Tibial nerve (tissue), 4 donors: ENCODE results near the gene MED15. TPM values are rescaled to one million over a fixed set of nuclear protein-coding genes. Genes with fewer than 3 reads are reported as not detected.

Source experiments
- DNase-seq, 2 donors: peaks; one replicate each; pipeline ENCODE4 v3.0.0-alpha.2; 2019; ENCODE audit warnings: low spot score in 2 of 2
- H3K27ac ChIP-seq, 4 donors: fragments of 200-600 bp; sonication (generic) in 3 of 4; one replicate each; pipeline ENCODE4 v1.5.1; 2017 to 2019; ENCODE audit warnings: mild to moderate bottlenecking in 1 of 4
- H3K27me3 ChIP-seq, 2 donors: fragments of 200-600 bp; sonication (generic) in 1 of 2; one replicate each; pipeline versions ENCODE4 v1.5.1 to v1.6.0; 2017 to 2019
- H3K36me3 ChIP-seq, 3 donors: fragments of 200-600 bp; sonication (generic); one replicate each; pipeline ENCODE4 v1.5.1; 2018 to 2019
- H3K4me1 ChIP-seq, 4 donors: fragments of 200-600 bp; sonication (generic) in 3 of 4; one replicate each; pipeline ENCODE4 v1.5.1; 2017 to 2019
- H3K4me3 ChIP-seq, 4 donors: fragments of 200-600 bp; sonication (generic) in 3 of 4; one replicate each; pipeline ENCODE4 v1.5.1; 2017 to 2019; ENCODE audit warnings: mild to moderate bottlenecking in 1 of 4, moderate library complexity in 1 of 4
- H3K9me3 ChIP-seq, 4 donors: fragments of 200-600 bp; sonication (generic) in 3 of 4; one replicate each; pipeline ENCODE4 v1.5.1; 2017 to 2019
- EP300 ChIP-seq, 2 donors: sonication (generic); formaldehyde crosslinking; IDR thresholded peaks; one replicate each; pipeline ENCODE4 v1.6.1; 2017; ENCODE audit warnings: antibody characterized with exemption in 2 of 2, mild to moderate bottlenecking in 1 of 2
- POLR2A ChIP-seq, 2 donors: fragments of 450-650 bp; IDR thresholded peaks; one replicate each; pipeline ENCODE4 v1.6.1; 2017; ENCODE audit warnings: antibody characterized with exemption in 2 of 2, mild to moderate bottlenecking in 2 of 2, moderate library complexity in 2 of 2
- WGBS, 2 donors: methylation state at CpG; one replicate each; pipeline ENCODE4 v1.1.5; 2018; 5-methylcytosine and 5-hydroxymethylcytosine counted together
- total RNA-seq, 4 donors: library from RNA; depleted of rRNA; stranded (reverse); fragments of >200 nt; gene quantifications; one replicate each; pipeline ENCODE4 v1.1.0, GENCODE V29; 2016
- TF ChIP-seq, protein P1 (sequence below), 5 experiments: fragments of 200-600 bp in 3 of 5; fragments of 450-650 bp in 2 of 5; sonication (generic) in 3 of 5; IDR thresholded peaks; one replicate each; pipeline ENCODE4 v1.5.1; 2016 to 2019; ENCODE audit warnings: antibody characterized with exemption in 5 of 5, mild to moderate bottlenecking in 3 of 5, moderate library complexity in 2 of 5

Gene MED15
- total RNA-seq, 4 donors from 2014 or later = 49.2 to 147 (median 102) TPM

DNA sequence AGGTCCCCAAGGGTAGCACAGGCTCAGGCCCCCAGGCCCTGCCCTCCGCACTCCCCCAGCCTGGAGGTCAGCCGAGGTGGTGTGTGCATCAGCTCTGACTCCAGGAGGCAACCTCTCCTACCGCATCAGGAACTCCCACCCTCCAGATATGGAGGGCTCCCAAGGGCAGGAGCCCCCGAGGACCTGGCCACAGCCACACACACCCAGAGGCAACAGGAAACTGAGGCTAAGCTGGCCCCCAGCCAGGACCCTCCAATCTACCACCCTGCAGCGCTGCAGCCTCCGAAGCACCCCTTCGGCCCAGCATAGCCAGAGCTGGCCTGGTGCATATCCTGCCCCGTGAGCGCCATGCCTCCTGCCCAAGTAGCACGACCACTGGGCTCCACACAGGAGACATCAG lies 104.0 kb downstream of the MED15 start:
- TF ChIP-seq POLR2A (IDR thresholded peaks at IDR 0.05) = no peak
- TF ChIP-seq, protein P1, sequence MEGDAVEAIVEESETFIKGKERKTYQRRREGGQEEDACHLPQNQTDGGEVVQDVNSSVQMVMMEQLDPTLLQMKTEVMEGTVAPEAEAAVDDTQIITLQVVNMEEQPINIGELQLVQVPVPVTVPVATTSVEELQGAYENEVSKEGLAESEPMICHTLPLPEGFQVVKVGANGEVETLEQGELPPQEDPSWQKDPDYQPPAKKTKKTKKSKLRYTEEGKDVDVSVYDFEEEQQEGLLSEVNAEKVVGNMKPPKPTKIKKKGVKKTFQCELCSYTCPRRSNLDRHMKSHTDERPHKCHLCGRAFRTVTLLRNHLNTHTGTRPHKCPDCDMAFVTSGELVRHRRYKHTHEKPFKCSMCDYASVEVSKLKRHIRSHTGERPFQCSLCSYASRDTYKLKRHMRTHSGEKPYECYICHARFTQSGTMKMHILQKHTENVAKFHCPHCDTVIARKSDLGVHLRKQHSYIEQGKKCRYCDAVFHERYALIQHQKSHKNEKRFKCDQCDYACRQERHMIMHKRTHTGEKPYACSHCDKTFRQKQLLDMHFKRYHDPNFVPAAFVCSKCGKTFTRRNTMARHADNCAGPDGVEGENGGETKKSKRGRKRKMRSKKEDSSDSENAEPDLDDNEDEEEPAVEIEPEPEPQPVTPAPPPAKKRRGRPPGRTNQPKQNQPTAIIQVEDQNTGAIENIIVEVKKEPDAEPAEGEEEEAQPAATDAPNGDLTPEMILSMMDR (IDR thresholded peaks at IDR 0.05) = no peak
- no peak for TF ChIP-seq EP300 (IDR thresholded peaks at IDR 0.05)
- peaks cover 0 to under 1% of the 10 kb centered on the region in 2 donors for H3K27me3 ChIP-seq
- H3K36me3 ChIP-seq = no peaks in the 10 kb centered on the region
- H3K9me3 ChIP-seq = no peaks in the 10 kb centered on the region
- no peak overlapping the region for H3K4me3 ChIP-seq
- H3K27ac ChIP-seq = no peak overlapping the region
- no peaks in the 10 kb centered on the region for H3K4me1 ChIP-seq
- DNase-seq = no peak
- 79 to 83% methylated on average over 5 to 7 of the region's 10 CpGs for WGBS, 2 donors

DNA sequence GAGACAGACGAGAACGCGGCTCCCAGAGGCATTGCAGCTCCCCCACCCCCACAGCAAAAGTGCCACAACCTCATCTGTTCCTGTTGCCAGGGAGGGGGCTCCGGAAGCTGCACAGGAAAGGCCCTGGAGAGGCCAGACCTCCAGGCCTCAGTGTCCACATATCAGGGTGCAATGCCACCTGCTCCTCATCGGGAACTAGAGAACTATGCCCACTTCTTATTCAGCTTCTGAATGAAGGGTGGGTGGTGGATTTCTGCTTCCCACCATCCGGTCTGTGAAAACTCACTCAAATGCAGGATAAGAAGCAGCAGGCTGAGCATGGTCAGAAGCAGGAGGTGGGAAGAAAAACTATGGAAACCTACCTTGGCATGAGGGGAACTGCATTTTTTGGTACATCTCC lies 105.9 kb downstream of the MED15 start:
- H3K4me1 ChIP-seq = no peaks in the 10 kb centered on the region
- H3K36me3 ChIP-seq = no peaks in the 10 kb centered on the region
- H3K27ac ChIP-seq = no peak overlapping the region
- no peak overlapping the region for H3K4me3 ChIP-seq
- no peaks in the 10 kb centered on the region for H3K9me3 ChIP-seq
- no peaks in the 10 kb centered on the region for H3K27me3 ChIP-seq
- TF ChIP-seq POLR2A (IDR thresholded peaks at IDR 0.05) (no peak), EP300 (IDR thresholded peaks at IDR 0.05) (no peak)
- TF ChIP-seq, protein P1 (IDR thresholded peaks at IDR 0.05) = no peak
- 59 to 78% methylated on average over 6 of the region's 6 CpGs for WGBS, 2 donors
- DNase-seq = no peak

DNA sequence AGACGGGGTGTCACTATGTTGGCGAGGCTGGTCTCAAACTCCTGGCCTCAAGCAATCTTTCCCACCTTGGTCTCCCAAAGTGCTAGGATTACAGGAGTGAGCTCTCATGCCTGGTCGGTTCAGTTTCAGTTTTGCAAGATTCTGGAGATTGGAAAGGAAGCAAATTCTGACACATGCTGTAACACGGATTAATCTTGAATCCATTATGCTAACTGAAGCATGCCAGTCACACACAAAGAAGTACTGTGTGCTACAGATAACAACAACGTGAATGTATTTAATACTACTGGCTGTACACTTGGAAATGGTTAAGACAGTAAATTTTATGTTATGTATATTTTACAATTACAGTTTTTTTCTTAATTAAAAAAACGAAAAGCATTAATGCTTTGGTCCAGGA lies 107.6 kb downstream of the MED15 start:
- H3K4me3 ChIP-seq = peak overlapping the region in 1 of 4 donors; percentile 4
- H3K9me3 ChIP-seq = no peaks in the 10 kb centered on the region
- no peaks in the 10 kb centered on the region for H3K4me1 ChIP-seq
- DNase-seq = no peak
- no peaks in the 10 kb centered on the region for H3K27me3 ChIP-seq
- H3K36me3 ChIP-seq = no peaks in the 10 kb centered on the region
- WGBS, 2 donors = 37 to 41% methylated on average over 6 of the region's 6 CpGs
- no peak overlapping the region for H3K27ac ChIP-seq
- TF ChIP-seq, protein P1 (IDR thresholded peaks at IDR 0.05) = no peak
- no peak for TF ChIP-seq POLR2A (IDR thresholded peaks at IDR 0.05)

DNA sequence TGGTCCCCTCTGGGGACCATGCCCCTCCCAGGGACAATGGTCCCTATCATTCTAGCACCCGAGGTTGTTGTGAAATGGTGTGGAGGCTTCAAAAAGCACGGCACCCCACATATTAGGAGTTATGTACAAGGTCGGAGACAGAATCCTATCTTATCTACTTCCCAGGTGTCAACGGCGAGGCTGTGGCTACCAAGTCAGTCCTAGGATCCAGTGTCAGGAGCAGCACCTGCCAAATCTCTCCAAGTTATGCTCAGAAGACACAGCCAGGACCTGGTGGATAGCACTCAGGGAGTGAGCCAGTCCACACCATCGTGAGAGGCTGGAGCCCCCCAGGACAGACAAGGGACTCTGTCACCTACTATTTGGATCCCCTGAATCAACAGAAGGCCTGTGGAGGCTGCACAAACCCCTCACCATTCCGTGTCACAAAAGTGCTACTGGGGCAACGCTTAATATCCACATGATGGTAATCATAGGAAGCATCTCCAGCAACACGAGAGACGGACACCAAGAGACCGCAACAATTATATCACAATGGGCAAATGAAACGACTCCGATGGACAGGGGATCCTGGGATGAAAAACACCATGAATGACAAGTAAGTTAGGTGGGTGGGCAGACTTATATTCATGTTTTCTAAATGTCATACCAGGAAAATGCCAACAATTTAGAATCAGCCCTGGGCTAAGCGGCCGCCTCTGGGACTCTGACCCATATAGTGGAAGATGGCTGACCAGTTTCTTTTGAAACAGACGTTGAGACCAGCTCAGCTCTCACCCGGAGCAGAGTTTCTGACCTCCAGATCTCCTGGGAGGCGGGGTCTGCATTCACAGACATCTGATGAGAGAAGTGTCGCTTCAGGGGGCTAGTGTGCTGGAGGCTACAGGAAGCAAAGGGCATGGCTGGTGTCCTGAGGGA lies 108.4 kb downstream of the MED15 start:
- H3K4me1 ChIP-seq = no peaks in the 10 kb centered on the region
- no peak overlapping the region for H3K4me3 ChIP-seq
- H3K27me3 ChIP-seq = no peaks in the 10 kb centered on the region
- H3K9me3 ChIP-seq = no peaks in the 10 kb centered on the region
- no peaks in the 10 kb centered on the region for H3K36me3 ChIP-seq
- 68 to 78% methylated on average over 19 of the region's 19 CpGs for WGBS, 2 donors
- H3K27ac ChIP-seq = no peak overlapping the region
- TF ChIP-seq, protein P1 (IDR thresholded peaks at IDR 0.05) = no peak
- no peak for TF ChIP-seq EP300 (IDR thresholded peaks at IDR 0.05)
- no peak for TF ChIP-seq POLR2A (IDR thresholded peaks at IDR 0.05)
- DNase-seq = no peak

DNA sequence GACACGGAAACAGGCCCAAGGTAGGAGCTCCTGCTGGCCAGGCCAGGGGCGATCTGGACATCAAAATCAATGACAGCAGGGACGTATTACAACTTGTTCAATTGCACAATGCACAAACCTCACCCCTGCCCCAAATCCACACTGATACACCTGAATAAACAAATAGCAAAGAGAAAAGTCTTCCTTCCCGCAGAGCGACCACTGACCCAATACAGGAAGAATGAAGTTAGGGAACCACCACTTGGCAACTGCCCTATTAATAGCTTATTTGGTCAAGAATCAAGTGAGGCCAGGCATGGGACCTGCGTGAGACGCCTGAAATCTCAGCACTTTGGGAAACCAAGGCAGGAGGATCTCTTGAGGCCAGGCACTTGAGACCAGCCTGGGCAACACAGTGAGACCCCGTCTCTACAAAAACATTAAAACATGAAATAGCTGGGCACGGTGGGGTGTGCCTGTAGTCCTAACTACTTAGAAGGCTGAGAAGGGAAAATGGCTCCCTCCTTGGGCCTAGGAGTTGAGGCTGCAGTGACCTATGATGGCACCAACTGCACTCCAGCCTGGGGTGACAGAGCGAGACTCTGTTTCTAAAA lies 109.1 kb downstream of the MED15 start:
- Histone ChIP-seq H3K27ac (no peak overlapping the region), H3K4me1 (no peaks in the 10 kb centered on the region), H3K27me3 (no peaks in the 10 kb centered on the region), H3K36me3 (no peaks in the 10 kb centered on the region), H3K4me3 (no peak overlapping the region), H3K9me3 (no peaks in the 10 kb centered on the region)
- TF ChIP-seq, protein P1 (IDR thresholded peaks at IDR 0.05) = no peak
- no peak for TF ChIP-seq POLR2A (IDR thresholded peaks at IDR 0.05)
- TF ChIP-seq EP300 (IDR thresholded peaks at IDR 0.05) = no peak
- no peak for DNase-seq
- WGBS, 2 donors = 80 to 84% methylated on average over 10 of the region's 10 CpGs
